Measurements from ENCODE around the gene ATP6V0C.

DNA sequence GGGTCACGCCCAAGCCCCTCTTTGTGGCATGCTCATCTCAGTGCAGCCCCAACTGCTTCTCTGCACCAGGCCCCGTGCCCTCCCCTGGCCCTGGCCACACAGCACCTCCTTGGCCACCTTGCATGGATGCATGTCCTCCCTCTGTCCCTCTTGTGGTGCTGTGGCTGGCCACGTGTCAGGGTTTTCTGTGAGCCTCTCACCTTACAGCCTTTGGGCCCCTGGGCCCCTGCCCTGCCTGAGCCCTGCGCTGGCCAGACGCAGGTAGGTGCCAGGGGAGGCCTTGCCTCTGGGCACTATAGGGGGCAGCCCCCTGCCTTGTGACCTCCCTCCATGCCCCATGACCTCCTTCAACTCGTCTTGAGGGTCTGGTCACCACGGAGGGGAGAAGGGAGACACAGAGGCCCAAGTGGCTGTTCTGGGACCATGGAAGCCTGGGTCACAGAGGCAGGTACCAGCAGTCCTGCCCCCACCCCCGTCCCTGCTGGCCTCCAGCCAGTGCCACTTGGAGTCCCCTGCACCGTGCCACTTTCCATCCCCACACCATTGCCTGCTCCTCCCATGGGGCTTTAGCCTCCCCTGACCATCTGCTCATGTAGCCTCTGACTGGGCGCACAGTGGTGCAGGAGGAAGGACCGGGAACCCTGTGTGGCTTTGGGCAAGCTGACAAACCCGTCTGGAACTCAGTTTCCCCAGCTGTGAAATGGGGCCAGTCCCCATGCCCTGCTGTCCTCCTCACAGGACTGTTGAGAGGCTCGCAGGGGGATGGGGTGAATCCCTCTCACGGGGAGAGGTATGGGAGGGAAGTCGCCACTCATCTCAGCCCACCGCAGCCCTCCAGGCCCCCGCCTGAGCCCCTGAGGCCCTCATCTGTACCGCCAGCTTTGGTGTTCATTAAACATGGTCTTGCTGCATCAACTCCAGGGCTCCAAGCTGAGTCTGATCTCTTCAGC is 11.5 kb upstream of the ATP6V0C start:
- TF ChIP-seq, protein P1, sequence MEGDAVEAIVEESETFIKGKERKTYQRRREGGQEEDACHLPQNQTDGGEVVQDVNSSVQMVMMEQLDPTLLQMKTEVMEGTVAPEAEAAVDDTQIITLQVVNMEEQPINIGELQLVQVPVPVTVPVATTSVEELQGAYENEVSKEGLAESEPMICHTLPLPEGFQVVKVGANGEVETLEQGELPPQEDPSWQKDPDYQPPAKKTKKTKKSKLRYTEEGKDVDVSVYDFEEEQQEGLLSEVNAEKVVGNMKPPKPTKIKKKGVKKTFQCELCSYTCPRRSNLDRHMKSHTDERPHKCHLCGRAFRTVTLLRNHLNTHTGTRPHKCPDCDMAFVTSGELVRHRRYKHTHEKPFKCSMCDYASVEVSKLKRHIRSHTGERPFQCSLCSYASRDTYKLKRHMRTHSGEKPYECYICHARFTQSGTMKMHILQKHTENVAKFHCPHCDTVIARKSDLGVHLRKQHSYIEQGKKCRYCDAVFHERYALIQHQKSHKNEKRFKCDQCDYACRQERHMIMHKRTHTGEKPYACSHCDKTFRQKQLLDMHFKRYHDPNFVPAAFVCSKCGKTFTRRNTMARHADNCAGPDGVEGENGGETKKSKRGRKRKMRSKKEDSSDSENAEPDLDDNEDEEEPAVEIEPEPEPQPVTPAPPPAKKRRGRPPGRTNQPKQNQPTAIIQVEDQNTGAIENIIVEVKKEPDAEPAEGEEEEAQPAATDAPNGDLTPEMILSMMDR (IDR thresholded peaks at IDR 0.05 in 4 of 5, conservative IDR thresholded peaks at IDR 0.05 in 1 of 5): no peak
- TF ChIP-seq POLR2A (IDR thresholded peaks at IDR 0.05): no peak

All from gastrocnemius medialis (tissue), 4 donors.